Inflammatory macrophage (primary cell): Measurements from ENCODE around the gene IBSP.

Experiments
- DNase-seq, 2 donors: peaks; one replicate each; pipeline ENCODE4 v3.0.0-alpha.2; 2020 to 2022

The IBSP gene

DNA sequence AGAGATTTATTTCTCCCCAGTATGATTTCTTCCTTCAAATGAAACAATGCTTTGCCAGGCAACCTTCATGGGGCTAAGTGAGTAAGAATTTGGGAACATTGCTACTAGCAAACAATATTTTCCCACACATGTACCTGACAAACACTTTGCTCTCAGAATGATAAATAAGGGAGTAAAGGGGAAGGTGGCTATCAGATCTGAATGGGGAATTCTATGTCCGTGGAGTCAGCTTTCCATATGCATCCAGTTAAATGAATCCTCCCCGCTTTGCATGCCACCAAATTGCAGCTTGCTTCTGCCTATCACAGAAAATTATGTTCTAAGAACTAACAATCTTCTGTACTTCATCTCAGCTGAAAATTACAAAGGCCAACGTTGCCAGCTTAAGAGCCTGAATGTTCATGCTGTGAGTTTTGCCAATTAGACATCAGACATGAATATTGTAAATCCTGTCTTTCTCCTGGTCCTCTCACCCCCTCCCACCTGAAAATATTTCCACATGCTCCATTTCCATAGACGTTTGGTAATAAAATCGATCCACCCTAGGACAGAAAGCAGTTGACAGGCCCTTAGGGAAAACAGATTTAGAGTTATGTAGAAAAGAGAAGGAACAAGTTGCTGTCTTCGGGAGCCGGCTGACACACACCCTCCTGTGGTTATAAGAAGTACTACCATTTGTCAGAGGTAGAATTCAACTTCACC is 39.7 kb downstream of the IBSP start:
- DNase-seq = peak; percentile 48 to 62

DNA sequence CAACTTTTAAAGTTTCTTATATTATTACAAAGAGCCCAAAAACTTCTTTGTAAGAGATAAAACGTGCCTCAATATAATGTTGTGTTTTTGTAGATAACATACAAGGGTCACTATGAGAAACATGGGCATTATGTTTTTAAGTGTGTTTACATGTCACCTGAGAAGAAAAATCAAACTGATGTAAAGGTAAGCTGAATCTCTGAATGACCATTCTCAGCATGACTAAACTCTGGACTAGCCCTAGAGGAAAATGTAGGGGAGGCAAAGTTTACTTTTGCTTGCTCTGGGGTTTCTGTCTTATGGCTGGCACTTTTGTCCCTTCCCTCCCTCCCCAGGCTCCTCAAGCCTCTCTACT is 40.2 kb downstream of the IBSP start:
- DNase-seq = no peak

DNA sequence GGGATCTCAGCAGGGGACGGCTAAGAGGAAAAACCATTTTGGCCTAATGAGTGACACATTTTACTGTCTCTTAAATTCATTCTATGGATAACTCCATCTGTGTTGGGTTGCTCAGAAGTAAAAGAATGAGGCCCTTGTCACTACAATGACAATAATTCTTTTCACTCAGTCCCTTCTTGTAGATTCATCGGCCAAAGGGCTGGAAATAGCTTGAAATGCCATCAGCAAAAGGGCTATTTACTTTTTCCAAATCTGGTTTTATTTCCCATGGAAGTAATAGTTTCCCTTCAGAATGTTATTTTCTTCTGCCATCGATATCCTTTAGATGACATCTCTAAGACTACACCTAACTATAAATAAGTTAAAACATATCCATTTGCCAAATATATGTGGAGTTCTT is 40.8 kb downstream of the IBSP start:
- no peak for DNase-seq

DNA sequence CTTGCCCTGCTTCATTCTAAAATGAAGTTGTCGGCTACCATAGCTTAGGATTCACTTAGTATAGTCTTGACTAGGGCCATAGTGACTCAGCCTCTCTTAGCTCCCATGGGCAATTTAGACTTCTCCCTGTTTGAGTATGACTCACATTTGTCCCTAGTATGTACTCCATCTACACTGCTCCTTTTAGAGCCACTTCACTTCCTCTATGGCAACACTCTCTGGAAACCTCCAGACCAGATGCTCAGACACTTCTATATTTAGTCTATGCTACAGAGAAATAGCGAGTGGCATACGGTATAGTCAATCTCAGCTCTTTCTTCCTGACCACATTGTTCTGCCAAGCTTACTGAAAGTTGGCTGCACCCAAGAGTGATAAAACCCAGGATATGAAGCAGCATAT is 44.6 kb downstream of the IBSP start:
- peak; percentile 92 to 95 for DNase-seq

DNA sequence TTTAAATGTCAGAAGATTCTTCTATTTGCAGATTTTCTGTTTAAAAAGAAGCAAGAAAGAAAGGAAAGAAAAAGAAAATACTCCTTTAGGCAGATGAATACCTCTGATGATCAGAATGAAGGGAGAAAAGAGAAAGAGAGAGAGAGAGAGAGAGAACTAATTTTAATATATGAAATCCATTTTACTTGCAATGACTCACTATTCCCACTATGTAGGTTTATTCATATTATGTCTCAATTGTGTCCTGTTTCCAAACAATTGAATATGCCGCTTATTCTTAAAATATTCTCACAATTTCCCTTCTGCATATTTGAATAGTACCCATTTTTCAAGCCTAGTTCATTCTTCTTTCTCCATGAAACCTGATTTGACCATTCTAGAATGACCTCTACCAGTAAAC is 45.1 kb downstream of the IBSP start:
- DNase-seq = peak in 1 of 2 donors; percentile 49

DNA sequence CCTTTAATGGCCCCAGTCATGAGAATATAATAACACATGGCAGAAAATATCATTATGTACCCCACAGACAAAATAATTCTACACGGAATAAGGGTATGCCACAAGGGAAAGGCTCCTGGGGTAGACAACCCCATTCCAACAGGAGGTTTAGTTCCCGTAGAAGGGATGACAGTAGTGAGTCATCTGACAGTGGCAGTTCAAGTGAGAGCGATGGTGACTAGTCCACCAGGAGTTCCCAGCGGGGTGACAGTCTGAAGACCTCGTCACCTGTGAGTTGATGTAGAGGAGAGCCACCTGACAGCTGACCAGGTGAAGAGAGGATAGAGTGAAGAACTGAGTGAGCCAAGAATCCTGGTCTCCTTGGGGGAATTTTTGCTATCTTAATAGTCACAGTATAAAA is 46.9 kb downstream of the IBSP start:
- no peak for DNase-seq

DNA sequence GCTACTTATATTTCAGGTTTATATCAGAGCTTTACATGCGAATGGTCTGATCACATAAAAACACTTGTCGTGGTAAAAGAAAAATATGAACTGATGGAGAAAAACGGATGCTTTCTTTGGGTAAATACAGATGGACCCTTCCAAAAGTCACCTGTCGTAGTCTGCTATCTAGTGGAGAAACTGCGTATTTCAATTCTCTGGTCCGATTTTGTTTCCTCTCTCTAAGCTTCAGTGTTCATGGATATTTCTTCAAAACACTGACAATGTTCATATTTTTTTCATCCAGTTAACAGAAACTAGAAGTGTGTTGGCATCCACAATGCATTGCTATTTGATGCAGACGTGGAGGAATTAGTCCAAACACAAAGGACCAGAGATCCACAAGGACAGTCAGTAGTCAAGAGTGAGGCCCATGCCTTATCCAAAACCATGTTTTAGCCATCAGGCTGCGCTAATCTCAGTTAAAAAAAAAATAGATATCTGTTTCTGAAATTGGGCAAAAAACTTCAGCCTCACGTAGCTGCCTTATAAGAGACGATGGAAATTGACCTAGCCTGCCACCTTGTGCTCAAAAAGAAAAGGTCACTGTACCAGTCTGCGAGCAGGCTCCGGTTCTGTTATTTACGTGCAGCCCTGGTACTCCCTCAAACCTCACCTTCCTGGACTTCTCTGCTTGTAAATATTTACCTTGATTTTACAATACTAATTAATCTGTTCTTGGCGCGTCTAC is 49.4 kb downstream of the IBSP start:
- peak; percentile 69 to 70 for DNase-seq

DNA sequence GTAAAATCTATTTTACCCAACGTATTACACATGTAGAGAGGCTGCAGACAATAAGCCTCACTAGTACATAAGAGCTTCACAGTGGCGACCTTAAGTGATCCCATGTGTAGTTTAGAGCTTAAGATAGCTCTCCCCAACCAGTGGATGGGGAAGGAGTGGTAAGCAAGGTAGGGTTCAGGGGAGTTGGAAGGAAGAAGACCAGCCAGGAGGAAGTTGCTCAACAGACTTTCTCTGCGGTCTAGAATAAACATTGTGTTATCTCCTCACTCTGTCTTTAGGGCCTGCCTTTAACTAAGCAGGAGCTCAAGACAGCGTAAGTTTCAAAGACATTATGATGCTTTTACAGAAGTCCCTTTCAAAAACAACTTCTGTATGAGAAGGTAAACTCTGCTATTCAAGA is 50.3 kb downstream of the IBSP start:
- peak; percentile 51 to 57 for DNase-seq

DNA sequence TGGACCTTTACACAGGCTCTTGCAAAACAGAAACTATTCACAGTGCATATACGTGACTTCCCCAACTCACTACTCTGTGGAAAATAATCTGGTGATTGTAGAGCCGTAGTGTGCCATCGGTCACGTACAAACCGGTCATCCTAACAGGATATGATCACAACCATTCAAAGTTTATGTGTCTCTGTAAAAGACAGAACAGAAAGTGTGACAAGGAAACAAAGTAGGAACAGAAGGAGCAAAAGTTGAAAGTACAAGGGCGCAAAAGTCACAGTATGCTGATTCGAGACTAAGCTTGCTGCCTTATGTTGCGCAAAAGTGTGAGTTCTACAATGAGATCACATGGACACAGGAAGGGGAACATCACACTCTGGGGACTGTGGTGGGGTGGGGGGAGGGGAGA is 52.0 kb downstream of the IBSP start:
- DNase-seq = peak; percentile 85 to 89

DNA sequence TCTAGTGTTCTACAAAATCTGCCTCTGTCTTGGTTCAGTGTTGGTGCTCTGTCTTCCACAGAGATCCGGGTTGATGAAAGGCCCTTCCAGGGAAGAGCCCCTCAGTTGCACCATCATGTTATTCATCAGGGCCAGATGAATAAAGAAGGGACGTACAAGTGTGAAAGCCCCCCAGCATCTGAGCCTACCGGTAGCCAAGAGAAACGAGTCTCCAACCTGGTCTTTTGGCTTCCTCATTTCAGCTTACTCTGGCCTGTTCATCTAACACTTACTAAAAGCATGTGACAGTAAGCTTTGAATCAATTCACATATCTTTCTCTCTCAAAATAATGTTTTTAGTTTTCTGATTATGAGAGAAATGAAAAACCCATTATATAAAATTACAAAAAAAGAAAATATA is 52.6 kb downstream of the IBSP start:
- peak in 1 of 2 donors; percentile 12 for DNase-seq

DNA sequence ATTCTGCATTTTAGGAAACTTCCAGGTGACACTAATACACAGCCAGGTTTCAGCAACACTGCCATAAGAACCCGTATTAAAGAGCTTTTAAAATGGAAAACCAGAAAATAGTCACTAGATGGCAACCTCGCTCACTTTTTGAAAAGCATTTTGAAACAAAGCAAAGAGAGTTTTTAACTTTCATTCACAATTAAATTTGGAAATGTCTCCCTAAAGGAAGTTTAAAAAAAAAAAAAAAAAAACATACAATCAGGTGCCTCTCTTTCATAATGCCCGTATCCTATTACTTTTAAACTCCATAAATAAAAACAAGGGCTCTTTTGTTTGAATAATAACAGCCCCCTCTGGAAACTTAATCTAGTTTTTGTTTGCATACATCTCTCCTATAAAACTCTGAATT is 53.8 kb downstream of the IBSP start:
- peak; percentile 67 to 80 for DNase-seq

DNA sequence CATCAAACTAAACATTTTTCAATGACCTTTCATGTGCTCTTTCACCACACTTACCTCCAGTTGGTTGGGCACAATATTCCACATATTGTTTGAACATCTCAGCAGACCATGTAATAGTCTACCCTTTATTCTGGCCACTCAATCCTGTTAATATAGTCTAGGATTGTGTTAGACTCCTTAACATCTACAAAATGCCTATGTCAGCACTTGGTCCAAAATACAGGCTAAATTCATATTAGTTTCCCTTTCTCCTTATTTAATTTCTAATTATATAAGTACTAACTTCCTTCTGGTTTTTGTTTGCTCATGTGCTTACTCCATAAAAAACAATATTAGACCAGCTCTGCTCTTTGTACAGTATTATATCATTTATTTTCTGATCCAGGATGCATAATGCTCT is 54.5 kb downstream of the IBSP start:
- DNase-seq = no peak

DNA sequence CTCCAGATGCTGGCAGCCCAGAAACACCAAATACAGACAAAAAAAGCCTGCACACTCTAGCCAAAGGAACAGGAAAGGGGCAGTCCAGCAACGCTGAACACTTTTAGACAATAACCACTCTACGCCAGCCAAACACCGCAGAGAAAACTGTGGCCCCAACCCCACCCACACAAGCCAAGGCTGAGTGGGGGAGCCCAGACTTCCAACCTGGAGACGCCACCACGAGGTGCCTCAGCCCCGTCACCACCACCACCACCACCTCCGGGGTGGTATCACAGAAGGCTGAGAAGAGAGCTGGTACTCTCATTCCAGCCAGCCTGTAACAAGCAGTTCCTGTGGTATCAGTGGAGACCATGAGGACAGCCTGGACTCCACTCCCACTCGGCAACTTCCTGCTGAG is 56.2 kb downstream of the IBSP start:
- no peak for DNase-seq

DNA sequence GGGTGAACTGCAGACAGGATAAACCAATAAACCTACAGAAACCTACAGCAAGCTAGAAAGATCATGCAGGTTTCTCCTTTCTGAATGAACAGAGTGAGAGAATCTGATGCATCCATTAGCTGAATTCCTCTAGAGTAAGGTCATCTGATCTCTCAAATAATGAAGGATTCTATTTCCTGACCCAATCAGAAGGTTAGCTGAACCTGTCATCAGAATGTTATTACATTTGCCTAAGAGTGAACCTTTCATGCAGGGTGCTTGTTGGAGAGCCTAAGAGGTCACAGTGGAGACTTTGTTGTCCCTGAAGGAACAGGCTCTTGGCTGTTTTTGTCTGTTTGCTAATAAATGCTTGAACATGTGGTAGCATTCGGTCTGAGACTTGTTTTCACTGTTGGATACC is 57.5 kb downstream of the IBSP start:
- no peak for DNase-seq

DNA sequence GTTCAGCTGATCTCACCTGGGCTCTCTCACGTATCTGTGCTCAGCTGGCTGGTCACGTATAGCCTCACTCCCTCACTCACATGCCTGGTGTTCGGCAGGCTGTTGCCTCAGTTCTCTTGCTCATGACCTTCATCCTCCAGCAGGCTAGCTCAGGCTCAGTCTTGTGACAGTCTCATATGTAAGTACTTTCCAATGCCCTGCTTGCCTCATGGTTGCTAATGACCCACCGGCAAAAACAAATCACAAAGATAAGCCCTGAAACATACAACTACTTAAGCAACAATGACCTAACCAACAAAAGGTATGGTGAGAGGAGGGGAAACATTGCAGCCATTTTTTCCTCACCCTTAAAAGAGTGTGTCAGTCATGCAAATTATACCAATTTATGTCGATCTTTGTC is 58.4 kb downstream of the IBSP start:
- DNase-seq = peak; percentile 46 to 59
